Colonic mucosa (tissue), 4 donors: Measurements from ENCODE around the gene RNF149. TPM values are rescaled to one million over a fixed set of nuclear protein-coding genes. Genes with fewer than 3 reads are reported as not detected.
"Not testable (repeated sequence)": the region's sequence is repeated elsewhere in the genome, so short reads cannot be mapped to it uniquely, and the experiment has no call there.

Experiments used
- DNase-seq: peaks from one replicate; pipeline ENCODE4 v3.0.0-alpha.2; 2020
- H3K27ac ChIP-seq: fragments of 200-600 bp; one replicate; pipeline ENCODE4 v1.8.0; 2021
- H3K27me3 ChIP-seq: fragments of 200-600 bp; one replicate; pipeline ENCODE4 v1.8.0; 2021
- H3K36me3 ChIP-seq: fragments of 200-600 bp; one replicate; pipeline ENCODE4 v1.8.0; 2021
- H3K4me1 ChIP-seq: fragments of 200-600 bp; one replicate; pipeline ENCODE4 v1.8.0; 2021; ENCODE audit warnings: mild to moderate bottlenecking
- H3K4me3 ChIP-seq: fragments of 200-600 bp; one replicate; pipeline ENCODE4 v1.8.0; 2021
- H3K9ac ChIP-seq, 2 donors: one replicate each; pipeline ENCODE4 v1.7.0; 2013; ENCODE audit warnings: control low read depth in 2 of 2, low read depth in 2 of 2, low read length in 2 of 2
- H3K9me3 ChIP-seq: fragments of 200-600 bp; one replicate; pipeline ENCODE4 v1.8.0; 2021
- CTCF ChIP-seq: fragments of 200-600 bp; IDR thresholded peaks from one replicate; pipeline ENCODE4 v1.8.0; 2022; ENCODE audit warnings: antibody characterized with exemption, mild to moderate bottlenecking
- intact Hi-C: fragments of 100-400 bp; cut with DNase I; formaldehyde crosslinking; loops from one replicate; pipeline ENCODE4 v1.14.1; 2022
- total RNA-seq, 2 donors: library from RNA; stranded (reverse); fragmentation: NEBNext Ultra II Directional in 1 of 2; extraction: Animal tissue kit (Norgen Biotek cat#: 25700) in 1 of 2; gene quantifications; one replicate each; pipeline ENCODE4 v1.2.1, GENCODE V29; 2021
- donor health status: healthy.
- donor health status: DM: no; HTN: no; CAD: no.
- donor health status: DM: no; HTN: no; CAD: no.

The RNF149 gene
- total RNA-seq, 2 donors from 2014 or later: 39.6 to 54.8 TPM

GRCh38 chr2:101251844-101252407 lies 56.6 kb downstream of the RNF149 start:
- H3K9me3 ChIP-seq: no peaks in the 10 kb centered on the region
- TF ChIP-seq CTCF: peak; percentile 35
- peak overlapping the region; percentile 97 for H3K27ac ChIP-seq
- peak overlapping the region; percentile 71 to 81 for H3K9ac ChIP-seq
- peak overlapping the region; percentile 100 for H3K4me3 ChIP-seq
- peaks cover 10% of the 10 kb centered on the region for H3K4me1 ChIP-seq
- intact Hi-C loops: no loop called here
- H3K27me3 ChIP-seq: no peaks in the 10 kb centered on the region
- H3K36me3 ChIP-seq: no peaks in the 10 kb centered on the region
- DNase-seq: peak; percentile 69

GRCh38 chr2:101251246-101251781 lies 57.2 kb downstream of the RNF149 start:
- H3K9me3 ChIP-seq, H3K36me3 ChIP-seq, H3K9ac ChIP-seq, H3K27me3 ChIP-seq, intact Hi-C loops: not testable (repeated sequence)
- Histone ChIP-seq H3K4me1 (peaks cover 10% of the 10 kb centered on the region), H3K27ac (peak overlapping the region; percentile 97), H3K4me3 (peak overlapping the region; percentile 100)
- DNase-seq: peak; percentile 75

- no peaks in the 10 kb centered on the region for H3K9me3 ChIP-seq
- peaks cover 10% of the 10 kb centered on the region for H3K4me1 ChIP-seq
- no peak for TF ChIP-seq CTCF
- DNase-seq: no peak
- intact Hi-C loops: no loop called here
- no peaks in the 10 kb centered on the region for H3K36me3 ChIP-seq
- no peak overlapping the region for H3K4me3 ChIP-seq
- H3K27me3 ChIP-seq: no peaks in the 10 kb centered on the region
- no peak overlapping the region for H3K9ac ChIP-seq
- no peak overlapping the region for H3K27ac ChIP-seq
Observed at GRCh38 chr2:101249826-101250225, 58.7 kb downstream of the RNF149 start.

GRCh38 chr2:101248756-101249155 lies 59.7 kb downstream of the RNF149 start:
- intact Hi-C loops, DNase-seq, H3K9ac ChIP-seq, H3K4me3 ChIP-seq, H3K9me3 ChIP-seq, H3K4me1 ChIP-seq, H3K27ac ChIP-seq, H3K36me3 ChIP-seq, H3K27me3 ChIP-seq: not testable (repeated sequence)

DNA sequence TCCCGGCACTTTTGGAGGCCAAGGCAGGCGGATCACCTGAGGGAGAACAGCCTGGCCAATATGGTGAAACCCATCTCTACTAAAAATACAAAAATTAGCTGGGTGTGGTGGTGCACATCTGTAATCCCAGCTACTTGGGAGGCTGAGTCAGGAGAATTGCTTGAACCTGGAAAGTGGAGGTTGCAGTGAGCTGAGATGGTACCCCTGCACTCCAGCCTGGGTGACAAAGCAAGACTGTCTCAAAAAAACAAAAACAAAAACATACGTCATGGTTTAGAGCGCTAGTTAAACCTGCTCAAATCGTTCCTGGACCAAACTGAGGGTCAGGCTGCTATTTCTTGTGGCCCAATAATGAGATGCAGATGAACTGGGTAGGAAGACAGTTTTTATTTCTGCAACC lies 63.0 kb downstream of the RNF149 start:
- DNase-seq, H3K9ac ChIP-seq, H3K27me3 ChIP-seq, intact Hi-C loops, H3K36me3 ChIP-seq, H3K4me1 ChIP-seq, H3K9me3 ChIP-seq, H3K4me3 ChIP-seq, H3K27ac ChIP-seq: not testable (repeated sequence)

GRCh38 chr2:101244899-101245298 lies 63.6 kb downstream of the RNF149 start:
- H3K9me3 ChIP-seq, intact Hi-C loops, H3K27me3 ChIP-seq, H3K36me3 ChIP-seq, H3K9ac ChIP-seq, H3K4me1 ChIP-seq, H3K4me3 ChIP-seq, H3K27ac ChIP-seq, DNase-seq: not testable (repeated sequence)

DNA sequence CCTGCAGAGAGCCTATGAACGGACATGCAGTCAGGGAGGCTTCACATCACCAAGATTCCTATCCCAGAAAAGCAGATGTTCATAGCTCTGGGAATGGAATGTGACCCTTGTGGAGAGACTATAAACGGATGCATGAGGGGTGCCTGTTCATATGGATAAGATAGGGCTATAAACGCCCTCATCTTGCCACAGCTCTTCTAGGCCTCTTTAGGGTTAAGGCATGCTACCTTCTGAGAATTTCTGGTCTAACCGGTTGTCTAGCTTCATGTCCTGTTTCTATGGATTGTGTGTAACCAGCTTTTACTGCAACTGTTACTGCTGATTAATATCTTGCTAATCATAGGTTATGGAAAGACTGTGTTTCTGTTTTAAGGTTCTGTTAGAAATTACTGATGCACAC lies 64.1 kb downstream of the RNF149 start:
- H3K9me3 ChIP-seq, H3K4me1 ChIP-seq, H3K27ac ChIP-seq, H3K9ac ChIP-seq, intact Hi-C loops, H3K36me3 ChIP-seq, DNase-seq, H3K27me3 ChIP-seq, H3K4me3 ChIP-seq: not testable (repeated sequence)

- H3K9me3 ChIP-seq: no peaks in the 10 kb centered on the region
- no peak for TF ChIP-seq CTCF
- H3K4me1 ChIP-seq: no peaks in the 10 kb centered on the region
- H3K9ac ChIP-seq: no peak overlapping the region
- no peak overlapping the region for H3K27ac ChIP-seq
- no peak overlapping the region for H3K4me3 ChIP-seq
- H3K36me3 ChIP-seq: no peaks in the 10 kb centered on the region
- no peak for DNase-seq
- intact Hi-C loops: no loop called here
- H3K27me3 ChIP-seq: no peaks in the 10 kb centered on the region
Observed at GRCh38 chr2:101241158-101241557, 67.3 kb downstream of the RNF149 start.
